Frontal cortex (tissue), 4 donors: Measurements from ENCODE around the gene ZNF25. TPM values are rescaled to one million over a fixed set of nuclear protein-coding genes. Genes with fewer than 3 reads are reported as not detected.
"Not testable (repeated sequence)": the region's sequence is repeated elsewhere in the genome, so short reads cannot be mapped to it uniquely, and the experiment has no call there.

Source experiments
- DNase-seq, 2 donors: peaks; one replicate each; pipeline ENCODE4 v3.0.0; 2012; ENCODE audit warnings: low spot score in 2 of 2
- FAIRE-seq: peaks from 2 replicates; lab custom pipeline; 2012; peaks lifted over from hg19 to GRCh38; lab: Jason Lieb, UNC
- total RNA-seq: library from RNA; depleted of rRNA; stranded (reverse); fragments of >200 nt; gene quantifications from one replicate; pipeline ENCODE4 v1.2.3, GENCODE V29; 2014
- donor health status: control.
- donor health status: control.
- donor health status: control.

Gene ZNF25
- total RNA-seq: 66.0 TPM

GRCh38 chr10:37976091-37976879 lies at the start of gene ZNF25:
Gene ZNF25 (minus strand): TSS chr10:37976647. CDS start chr10:37971722, 4,925 bp downstream.
- DNase-seq (peak; percentile 90 to 92), FAIRE-seq (peak; percentile 94)

- DNase-seq: no peak
- no peak for FAIRE-seq
Measured at GRCh38 chr10:38025283-38025682, 48.8 kb upstream of the ZNF25 start.

GRCh38 chr10:38019124-38019523 lies 42.7 kb upstream of the ZNF25 start:
- not testable (repeated sequence) for DNase-seq, FAIRE-seq

GRCh38 chr10:38016354-38016753 lies 39.9 kb upstream of the ZNF25 start:
- FAIRE-seq (no peak), DNase-seq (no peak)

GRCh38 chr10:38010119-38010903 lies 33.9 kb upstream of the ZNF25 start, which contains the start of gene ZNF33A:
Gene ZNF33A (plus strand): TSS chr10:38010675. CDS start chr10:38012342, 1,667 bp downstream.
- DNase-seq: peak; percentile 64 to 71
- FAIRE-seq: no peak

GRCh38 chr10:38007991-38008390 lies 31.5 kb upstream of the ZNF25 start:
- FAIRE-seq (no peak), DNase-seq (no peak)

- no peak for FAIRE-seq
Measured at GRCh38 chr10:38007551-38007950, 31.1 kb upstream of the ZNF25 start.

GRCh38 chr10:38003588-38003987 lies 27.1 kb upstream of the ZNF25 start:
- DNase-seq: no peak
- no peak for FAIRE-seq

More at GRCh38 chr10:38007551-38007950, 31.1 kb upstream of the ZNF25 start:
- DNase-seq: no peak

- no peak for DNase-seq
- FAIRE-seq: no peak
Measured at GRCh38 chr10:38003026-38003425, 26.6 kb upstream of the ZNF25 start.

- FAIRE-seq, DNase-seq: not testable (repeated sequence)
Measured at GRCh38 chr10:38000474-38000873, 24.0 kb upstream of the ZNF25 start.

GRCh38 chr10:37998920-37999319 lies 22.5 kb upstream of the ZNF25 start:
- not testable (repeated sequence) for DNase-seq, FAIRE-seq

GRCh38 chr10:37992083-37992482 lies 15.6 kb upstream of the ZNF25 start:
- DNase-seq (no peak), FAIRE-seq (no peak)

- DNase-seq (no peak), FAIRE-seq (no peak)
Measured at GRCh38 chr10:37991655-37992054, 15.2 kb upstream of the ZNF25 start.

- DNase-seq (peak in 1 of 2 donors; percentile 10), FAIRE-seq (no peak)
Measured at GRCh38 chr10:37976880-37977203, 395 bp upstream of the ZNF25 start.

- DNase-seq (peak in 1 of 2 donors; percentile 5), FAIRE-seq (no peak)
Measured at GRCh38 chr10:37975401-37975991, 951 bp downstream of the ZNF25 start.

- FAIRE-seq: no peak
- DNase-seq: no peak
Measured at GRCh38 chr10:37972396-37972795, 4.1 kb downstream of the ZNF25 start.

- no peak for DNase-seq
- FAIRE-seq: no peak
Measured at GRCh38 chr10:37965006-37965405, 11.4 kb downstream of the ZNF25 start.

GRCh38 chr10:37960591-37961137 lies 15.8 kb downstream of the ZNF25 start:
- FAIRE-seq: no peak
- DNase-seq: no peak

- DNase-seq (no peak), FAIRE-seq (no peak)
Measured at GRCh38 chr10:37957841-37958240, 18.6 kb downstream of the ZNF25 start.

- no peak for FAIRE-seq
- DNase-seq: no peak
Measured at GRCh38 chr10:37952926-37953325, 23.5 kb downstream of the ZNF25 start.
